Measurements from ENCODE around the gene ARHGAP26. TPM values are rescaled to one million over a fixed set of nuclear protein-coding genes. Genes with fewer than 3 reads are reported as not detected.

The ARHGAP26 gene
- total RNA-seq, 1 experiment from 2014 or later, result 39.8 TPM

DNA sequence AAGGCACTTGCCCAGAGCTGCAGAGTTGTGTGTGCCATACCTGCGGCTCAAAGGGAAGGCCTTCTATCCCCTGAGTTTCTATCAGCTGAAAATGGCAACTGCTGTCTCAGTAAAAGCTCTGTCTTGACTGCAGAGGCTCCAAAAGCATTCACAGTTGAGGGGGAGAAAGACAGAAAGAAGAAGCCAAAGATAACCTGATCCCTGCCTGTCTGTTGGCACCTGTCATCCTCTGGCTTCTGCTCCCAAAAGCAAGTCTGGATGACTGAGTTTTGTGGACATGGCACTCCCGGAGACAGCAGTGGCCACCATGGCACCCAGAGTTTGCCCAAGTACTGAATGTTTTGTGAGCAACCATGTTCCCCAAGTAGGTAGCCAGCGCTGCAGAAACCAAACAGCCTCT is 456.7 kb downstream of the ARHGAP26 start:
- H3K27me3 ChIP-seq (ENCODE audit: low read length), result no peaks in the 10 kb centered on the region
- H3K9ac ChIP-seq (ENCODE audit: low read length), result peak overlapping the region; percentile 20; the same call in 1 of the 2 replicates
- no peak overlapping the region for H2AFZ ChIP-seq (ENCODE audit: low read length)
- no peaks in the 10 kb centered on the region for H4K20me1 ChIP-seq (ENCODE audit: insufficient read depth, low read depth, low read length)
- H3K4me3 ChIP-seq (ENCODE audit: low read length), result no peak overlapping the region
- peaks cover 79% of the 10 kb centered on the region for H3K4me1 ChIP-seq (ENCODE audit: low read length)
- no peaks in the 10 kb centered on the region; the same call in 1 of the 2 replicates for H3K36me3 ChIP-seq (ENCODE audit: insufficient read depth, low read length)
- H3K9me2 ChIP-seq (replicated peaks; ENCODE audit: insufficient read depth, low read length), result no peaks in the 10 kb centered on the region
- H3K79me2 ChIP-seq (ENCODE audit: low read length), result no peaks in the 10 kb centered on the region
- no peak overlapping the region for H3K4me2 ChIP-seq (ENCODE audit: low read depth, low read length, poor library complexity, severe bottlenecking)
- peak; percentile 40 for DNase-seq
- H3K9me3 ChIP-seq (ENCODE audit: low read length), result no peaks in the 10 kb centered on the region
- H3K27ac ChIP-seq (ENCODE audit: low read length), result peak overlapping the region; percentile 90

DNA sequence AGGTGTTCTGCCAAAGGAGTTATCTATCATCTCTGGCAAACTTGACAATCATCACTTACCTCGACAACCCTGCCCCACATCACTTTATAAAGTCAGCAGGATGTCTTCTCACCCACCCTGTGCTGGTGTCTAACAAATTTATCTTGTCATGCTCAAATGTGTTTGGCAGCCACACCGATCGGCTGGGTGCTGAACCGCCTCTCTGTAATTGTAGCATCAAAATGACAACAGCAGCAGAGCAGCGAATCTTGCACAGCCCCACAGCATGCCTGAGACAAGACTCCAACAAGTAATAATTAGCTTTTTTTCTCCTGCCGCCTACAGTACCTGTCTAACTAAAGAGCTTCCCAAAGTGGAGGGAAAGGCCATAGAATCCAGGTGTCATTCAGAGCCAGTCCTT is 457.1 kb downstream of the ARHGAP26 start:
- no peak overlapping the region for H3K4me2 ChIP-seq (ENCODE audit: low read depth, low read length, poor library complexity, severe bottlenecking)
- no peak overlapping the region for H3K4me3 ChIP-seq (ENCODE audit: low read length)
- no peaks in the 10 kb centered on the region for H4K20me1 ChIP-seq (ENCODE audit: insufficient read depth, low read depth, low read length)
- H3K79me2 ChIP-seq (ENCODE audit: low read length), result no peaks in the 10 kb centered on the region
- H3K27me3 ChIP-seq (ENCODE audit: low read length), result no peaks in the 10 kb centered on the region
- no peak overlapping the region for H2AFZ ChIP-seq (ENCODE audit: low read length)
- H3K36me3 ChIP-seq (ENCODE audit: insufficient read depth, low read length), result no peaks in the 10 kb centered on the region; the same call in 1 of the 2 replicates
- H3K9ac ChIP-seq (ENCODE audit: low read length), result no peak overlapping the region
- no peak for DNase-seq
- H3K9me2 ChIP-seq (replicated peaks; ENCODE audit: insufficient read depth, low read length), result no peaks in the 10 kb centered on the region
- no peaks in the 10 kb centered on the region for H3K9me3 ChIP-seq (ENCODE audit: low read length)
- H3K4me1 ChIP-seq (ENCODE audit: low read length), result peaks cover 79% of the 10 kb centered on the region
- peak overlapping the region; percentile 90 for H3K27ac ChIP-seq (ENCODE audit: low read length)

DNA sequence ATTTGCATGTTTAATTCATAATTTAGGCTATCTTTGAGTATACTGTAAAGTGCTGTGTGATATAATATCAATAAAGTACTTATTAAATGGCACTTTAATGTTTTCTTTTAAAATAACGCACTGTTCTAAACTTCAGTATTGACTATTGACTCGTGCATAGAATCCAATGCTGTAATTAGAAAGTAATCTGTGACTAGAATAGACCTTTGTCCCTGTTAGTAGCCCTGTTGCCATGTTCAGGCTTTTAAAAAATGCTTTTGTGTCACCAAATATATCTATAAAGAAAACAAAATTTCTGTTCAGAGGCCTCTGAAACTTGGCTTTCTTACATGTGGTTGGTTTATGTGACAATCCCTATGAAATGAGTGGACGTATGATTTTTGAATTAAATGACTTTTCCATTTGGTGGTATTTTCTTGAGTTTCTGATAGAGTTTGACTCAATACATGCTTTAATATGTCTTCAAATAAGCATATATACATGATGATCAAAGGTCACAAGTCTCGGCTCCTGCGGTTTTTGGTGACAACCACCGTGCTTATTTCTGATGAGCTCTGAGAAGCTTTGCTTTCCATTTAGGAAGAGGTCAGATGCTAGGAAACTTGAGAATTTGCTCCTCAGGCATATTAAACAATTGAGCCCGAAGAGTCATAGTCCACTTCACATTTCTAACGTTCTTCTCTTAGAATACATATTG is 458.6 kb downstream of the ARHGAP26 start:
- Histone ChIP-seq H3K9ac (ENCODE audit: low read length) (peak overlapping the region; percentile 60), H3K27me3 (ENCODE audit: low read length) (no peaks in the 10 kb centered on the region), H3K36me3 (ENCODE audit: insufficient read depth, low read length) (no peaks in the 10 kb centered on the region; the same call in 1 of the 2 replicates), H3K27ac (ENCODE audit: low read length) (peak overlapping the region; percentile 90), H3K79me2 (ENCODE audit: low read length) (no peaks in the 10 kb centered on the region), H3K9me2 (replicated peaks; ENCODE audit: insufficient read depth, low read length) (no peaks in the 10 kb centered on the region), H3K4me2 (ENCODE audit: low read depth, low read length, poor library complexity, severe bottlenecking) (peak overlapping the region; percentile 59), H3K4me1 (ENCODE audit: low read length) (peaks cover 66% of the 10 kb centered on the region), H2AFZ (ENCODE audit: low read length) (no peak overlapping the region), H3K9me3 (ENCODE audit: low read length) (no peaks in the 10 kb centered on the region), H4K20me1 (ENCODE audit: insufficient read depth, low read depth, low read length) (no peaks in the 10 kb centered on the region), H3K4me3 (ENCODE audit: low read length) (no peak overlapping the region)
- peak; percentile 39 for DNase-seq

DNA sequence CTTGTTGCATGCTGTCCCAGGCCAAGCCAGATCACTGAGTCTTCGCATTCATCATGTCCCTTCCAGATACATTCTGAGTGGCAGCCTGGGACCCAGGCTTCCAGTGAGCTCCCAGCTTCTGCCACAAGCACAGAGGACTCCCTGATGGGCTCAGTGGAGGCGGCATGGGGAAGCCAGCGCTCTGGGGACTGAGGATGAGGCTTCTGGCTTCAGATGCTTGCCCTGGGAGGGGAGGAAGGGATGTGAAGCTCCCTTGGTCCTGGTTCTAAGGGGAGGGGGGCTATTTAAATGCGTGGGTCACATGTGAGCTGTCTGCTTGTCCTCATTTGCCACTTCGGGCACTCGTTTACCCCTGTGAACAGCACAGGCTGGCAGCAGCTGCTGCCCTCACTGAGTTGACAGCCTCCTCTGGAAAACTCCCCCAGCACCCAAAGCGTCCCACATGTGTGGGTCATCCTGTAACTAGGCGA is 459.3 kb downstream of the ARHGAP26 start:
- H4K20me1 ChIP-seq (ENCODE audit: insufficient read depth, low read depth, low read length), result no peaks in the 10 kb centered on the region
- H3K79me2 ChIP-seq (ENCODE audit: low read length), result no peaks in the 10 kb centered on the region
- H3K27ac ChIP-seq (ENCODE audit: low read length), result peak overlapping the region; percentile 90
- peaks cover 61% of the 10 kb centered on the region for H3K4me1 ChIP-seq (ENCODE audit: low read length)
- peak; percentile 64 for DNase-seq
- H3K4me2 ChIP-seq (ENCODE audit: low read depth, low read length, poor library complexity, severe bottlenecking), result peak overlapping the region; percentile 59
- H3K4me3 ChIP-seq (ENCODE audit: low read length), result peak overlapping the region; percentile 37; the same call in 1 of the 2 replicates
- H3K9me2 ChIP-seq (replicated peaks; ENCODE audit: insufficient read depth, low read length), result no peaks in the 10 kb centered on the region
- H3K9ac ChIP-seq (ENCODE audit: low read length), result peak overlapping the region; percentile 60
- no peaks in the 10 kb centered on the region for H3K27me3 ChIP-seq (ENCODE audit: low read length)
- peak overlapping the region; percentile 17; the same call in 1 of the 2 replicates for H2AFZ ChIP-seq (ENCODE audit: low read length)
- H3K9me3 ChIP-seq (ENCODE audit: low read length), result no peaks in the 10 kb centered on the region
- no peaks in the 10 kb centered on the region for H3K36me3 ChIP-seq (ENCODE audit: insufficient read depth, low read length)

DNA sequence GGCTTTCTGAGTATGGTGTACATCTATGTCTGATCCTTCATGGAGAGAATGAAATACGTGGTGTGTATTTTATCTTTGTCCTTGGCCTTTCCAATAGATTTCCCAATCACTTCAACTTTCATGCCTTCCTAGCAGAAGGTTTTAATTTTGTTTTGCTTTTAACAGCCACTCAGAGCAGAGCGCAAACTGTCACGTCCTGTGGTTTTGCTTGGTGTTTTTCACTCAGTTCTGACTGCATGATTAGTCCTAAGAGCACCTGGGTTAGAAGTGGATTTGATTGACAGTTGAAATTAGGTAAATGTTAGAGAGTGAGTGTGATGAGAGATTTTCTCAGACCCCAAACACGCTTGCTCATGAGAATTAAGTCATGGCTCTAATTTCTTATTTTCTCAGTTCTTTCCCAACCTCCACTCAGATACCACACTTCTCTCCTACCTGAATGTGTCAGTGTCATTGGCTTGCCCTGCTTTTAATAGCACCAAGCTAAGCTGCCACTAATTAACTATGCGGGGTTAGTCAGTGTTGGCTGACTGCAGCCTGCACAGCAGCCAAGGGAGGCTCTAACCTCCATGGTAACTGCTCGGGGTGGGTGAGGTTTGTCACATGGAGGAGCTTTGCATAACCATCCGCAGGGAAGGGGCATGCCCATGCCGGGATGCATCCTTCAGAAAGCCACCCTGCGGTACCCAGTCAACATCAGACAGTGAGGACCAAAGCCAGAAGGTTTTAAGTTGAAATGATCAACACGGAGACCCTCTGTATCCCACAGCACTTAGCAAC is 459.9 kb downstream of the ARHGAP26 start:
- no peaks in the 10 kb centered on the region for H4K20me1 ChIP-seq (ENCODE audit: insufficient read depth, low read depth, low read length)
- peak overlapping the region; percentile 37; the same call in 1 of the 2 replicates for H3K4me3 ChIP-seq (ENCODE audit: low read length)
- no peaks in the 10 kb centered on the region for H3K36me3 ChIP-seq (ENCODE audit: insufficient read depth, low read length)
- H3K4me1 ChIP-seq (ENCODE audit: low read length), result peaks cover 61% of the 10 kb centered on the region
- H3K9ac ChIP-seq (ENCODE audit: low read length), result peak overlapping the region; percentile 60
- no peaks in the 10 kb centered on the region for H3K9me2 ChIP-seq (replicated peaks; ENCODE audit: insufficient read depth, low read length)
- H3K27ac ChIP-seq (ENCODE audit: low read length), result peak overlapping the region; percentile 90
- peak overlapping the region; percentile 59 for H3K4me2 ChIP-seq (ENCODE audit: low read depth, low read length, poor library complexity, severe bottlenecking)
- H3K79me2 ChIP-seq (ENCODE audit: low read length), result no peaks in the 10 kb centered on the region
- H2AFZ ChIP-seq (ENCODE audit: low read length), result peak overlapping the region; percentile 17; the same call in 1 of the 2 replicates
- H3K9me3 ChIP-seq (ENCODE audit: low read length), result no peaks in the 10 kb centered on the region
- DNase-seq, result peak; percentile 78
- H3K27me3 ChIP-seq (ENCODE audit: low read length), result no peaks in the 10 kb centered on the region

DNA sequence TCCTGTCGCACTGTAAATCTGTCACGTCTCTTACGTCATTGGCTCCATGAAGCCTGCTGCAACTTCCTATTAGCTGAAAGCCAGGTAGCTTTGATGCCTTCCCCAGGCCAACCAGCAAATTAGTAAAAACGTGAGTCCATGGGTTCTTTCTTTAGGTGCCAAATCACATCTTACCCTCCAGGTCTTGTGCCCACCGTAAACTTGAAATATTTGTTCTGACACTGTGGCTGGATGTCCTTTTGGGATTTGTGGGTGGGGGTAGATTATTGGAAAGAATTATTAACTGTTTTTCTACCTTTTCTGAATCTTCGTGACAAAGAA is 460.5 kb downstream of the ARHGAP26 start:
- peak overlapping the region; percentile 60 for H3K9ac ChIP-seq (ENCODE audit: low read length)
- no peaks in the 10 kb centered on the region for H4K20me1 ChIP-seq (ENCODE audit: insufficient read depth, low read depth, low read length)
- peak overlapping the region; percentile 59 for H3K4me2 ChIP-seq (ENCODE audit: low read depth, low read length, poor library complexity, severe bottlenecking)
- no peak overlapping the region for H2AFZ ChIP-seq (ENCODE audit: low read length)
- peak overlapping the region; percentile 90 for H3K27ac ChIP-seq (ENCODE audit: low read length)
- DNase-seq, result no peak
- no peaks in the 10 kb centered on the region for H3K27me3 ChIP-seq (ENCODE audit: low read length)
- H3K36me3 ChIP-seq (ENCODE audit: insufficient read depth, low read length), result no peaks in the 10 kb centered on the region
- H3K4me3 ChIP-seq (ENCODE audit: low read length), result peak overlapping the region; percentile 37; the same call in 1 of the 2 replicates
- no peaks in the 10 kb centered on the region for H3K79me2 ChIP-seq (ENCODE audit: low read length)
- H3K9me2 ChIP-seq (replicated peaks; ENCODE audit: insufficient read depth, low read length), result no peaks in the 10 kb centered on the region
- peaks cover 61% of the 10 kb centered on the region for H3K4me1 ChIP-seq (ENCODE audit: low read length)
- H3K9me3 ChIP-seq (ENCODE audit: low read length), result no peaks in the 10 kb centered on the region

DNA sequence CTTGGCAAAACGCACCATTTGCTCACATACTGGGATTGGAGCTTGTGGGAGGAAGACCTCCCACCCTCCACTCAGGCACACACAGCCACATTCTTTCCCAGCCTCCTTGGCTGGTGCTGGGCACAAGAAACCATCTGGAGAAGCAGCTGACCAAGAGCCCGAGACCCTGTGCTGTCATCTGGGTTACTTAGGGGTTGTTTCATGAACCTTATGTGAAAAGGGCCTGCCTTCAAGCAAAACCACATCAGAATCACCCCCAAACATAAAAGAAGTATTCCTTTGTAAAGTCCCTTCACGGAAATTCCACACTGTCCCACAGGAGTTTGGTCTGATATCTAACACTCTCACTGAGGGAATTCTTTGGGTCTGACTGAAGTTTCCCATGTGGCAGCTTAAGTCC is 461.2 kb downstream of the ARHGAP26 start:
- Histone ChIP-seq H3K36me3 (ENCODE audit: insufficient read depth, low read length) (no peaks in the 10 kb centered on the region), H2AFZ (ENCODE audit: low read length) (peak overlapping the region; percentile 11; the same call in 1 of the 2 replicates), H3K4me1 (ENCODE audit: low read length) (peaks cover 60% of the 10 kb centered on the region), H4K20me1 (ENCODE audit: insufficient read depth, low read depth, low read length) (no peaks in the 10 kb centered on the region), H3K4me3 (ENCODE audit: low read length) (no peak overlapping the region), H3K4me2 (ENCODE audit: low read depth, low read length, poor library complexity, severe bottlenecking) (no peak overlapping the region), H3K9me3 (ENCODE audit: low read length) (no peaks in the 10 kb centered on the region), H3K27me3 (ENCODE audit: low read length) (no peaks in the 10 kb centered on the region), H3K9me2 (replicated peaks; ENCODE audit: insufficient read depth, low read length) (no peaks in the 10 kb centered on the region), H3K79me2 (ENCODE audit: low read length) (no peaks in the 10 kb centered on the region), H3K27ac (ENCODE audit: low read length) (peak overlapping the region; percentile 90), H3K9ac (ENCODE audit: low read length) (no peak overlapping the region)
- DNase-seq, result no peak

Data from Karpas-422 (cell line).